PFSK-1 (cell line): Measurements from ENCODE around the gene OR12D2.

Experiments
- FOXP2 ChIP-seq: optimal IDR thresholded peaks from 2 replicates; pipeline ENCODE3; 2011; ENCODE audit warnings: borderline replicate concordance, control low read depth, inconsistent platforms; ENCODE audit not compliant: insufficient read depth; ENCODE audit errors: extremely low read length, extremely low read depth
- POLR2AphosphoS5 ChIP-seq: IDR thresholded peaks from 2 replicates; pipeline ENCODE4 v1.6.1; 2012; ENCODE audit warnings: low read depth, mild to moderate bottlenecking, control low read depth, low read length, moderate library complexity
- REST ChIP-seq, 2 experiments: IDR thresholded peaks; 2 replicates each; pipeline versions ENCODE4 v1.6.1 to v1.8.0; 2011 to 2012; ENCODE audit warnings: low read depth in 2 of 2, low read length in 2 of 2, control low read depth in 1 of 2, inconsistent platforms in 1 of 2, mild to moderate bottlenecking in 1 of 2, moderate library complexity in 1 of 2; ENCODE audit not compliant: insufficient read depth in 1 of 2
- SIN3A ChIP-seq: IDR thresholded peaks from 2 replicates; pipeline ENCODE4 v1.6.1; 2012; ENCODE audit warnings: mild to moderate bottlenecking, low read length, moderate library complexity, borderline replicate concordance; ENCODE audit not compliant: insufficient read depth
- TAF1 ChIP-seq: IDR thresholded peaks from 2 replicates; pipeline ENCODE4 v1.6.1; 2012; ENCODE audit warnings: low read length, control low read depth, borderline replicate concordance; ENCODE audit not compliant: insufficient read depth

Gene OR12D2

GRCh38 chr6:29419516-29419915, 24.1 kb downstream of the OR12D2 start:
- TF ChIP-seq POLR2AphosphoS5, result no peak

GRCh38 chr6:29424168-29424567, 28.7 kb downstream of the OR12D2 start:
- TF ChIP-seq FOXP2 (no peak), TAF1 (no peak), SIN3A (no peak)

GRCh38 chr6:29424575-29424974, 29.1 kb downstream of the OR12D2 start:
- TF ChIP-seq FOXP2, result no peak
- TF ChIP-seq TAF1, result no peak
- TF ChIP-seq POLR2AphosphoS5, result no peak
- TF ChIP-seq REST (IDR thresholded peaks at IDR 0.05; ENCODE audit: insufficient read depth in 1 of 2, low read depth in 2 of 2, low read length in 2 of 2), result no peak

GRCh38 chr6:29425075-29425474, 29.6 kb downstream of the OR12D2 start:
- TF ChIP-seq REST (IDR thresholded peaks at IDR 0.05; ENCODE audit: insufficient read depth in 1 of 2, low read depth in 2 of 2, low read length in 2 of 2), result no peak
- TF ChIP-seq FOXP2, result no peak
- TF ChIP-seq POLR2AphosphoS5, result no peak
- no peak for TF ChIP-seq TAF1
- TF ChIP-seq SIN3A, result no peak

GRCh38 chr6:29426654-29427053, 31.2 kb downstream of the OR12D2 start:
- TF ChIP-seq SIN3A (no peak), REST (IDR thresholded peaks at IDR 0.05; ENCODE audit: insufficient read depth in 1 of 2, low read depth in 2 of 2, low read length in 2 of 2) (no peak), POLR2AphosphoS5 (no peak), TAF1 (no peak), FOXP2 (no peak)

- TF ChIP-seq POLR2AphosphoS5, result no peak
- no peak for TF ChIP-seq TAF1
- no peak for TF ChIP-seq REST (IDR thresholded peaks at IDR 0.05; ENCODE audit: insufficient read depth in 1 of 2, low read depth in 2 of 2, low read length in 2 of 2)
- TF ChIP-seq SIN3A, result no peak
- TF ChIP-seq FOXP2, result no peak
Observed at GRCh38 chr6:29439006-29439405, 43.6 kb downstream of the OR12D2 start, which contains the start of gene OR10C1. OR10C1 (plus strand) TSS chr6:29439306; CDS start chr6:29440016, 710 bp downstream.
